Brain microvascular endothelial cell (primary cell): ENCODE measurements around the gene ARMCX6.

Experiments used
- DNase-seq: peaks from one replicate; pipeline ENCODE4 v3.0.0-alpha.2; 2020
- H3K27ac ChIP-seq: fragments of 250-450 bp; sonication (Bioruptor Pico); 2 replicates; pipeline ENCODE4 v1.5.1; 2020; ENCODE audit warnings: mild to moderate bottlenecking, moderate library complexity
- H3K27me3 ChIP-seq: fragments of 250-450 bp; sonication (Bioruptor Pico); replicated peaks from 2 replicates; pipeline ENCODE4 v1.5.1; 2020; ENCODE audit warnings: mild to moderate bottlenecking
- H3K36me3 ChIP-seq: fragments of 250-450 bp; sonication (Bioruptor Pico); replicated peaks from 2 replicates; pipeline ENCODE4 v1.5.1; 2020; ENCODE audit warnings: mild to moderate bottlenecking
- H3K4me3 ChIP-seq: 2 replicates; pipeline ENCODE4 v1.5.1; 2011; ENCODE audit warnings: low read depth, mild to moderate bottlenecking, control low read depth, low read length, moderate library complexity
- CTCF ChIP-seq: IDR thresholded peaks from 2 replicates; pipeline ENCODE4 v1.5.1; 2011; ENCODE audit warnings: low read depth, mild to moderate bottlenecking, moderate library complexity, low read length, control low read depth, inconsistent platforms; ENCODE audit errors: missing control alignments
- in situ Hi-C: cut with HindIII; loops from 2 replicates; pipeline ENCODE4 v1.10.0; 2017; ENCODE audit warnings: low sequenced_read_pairs, low pct_ligation_motif_present

The ARMCX6 gene

GRCh38 chrX:101617211-101618191 lies at the start of gene ARMCX6:
Gene ARMCX6, minus strand, starts transcription at chrX:101618000. Its CDS starts 1,380 bp downstream, at chrX:101616620.
- peak; percentile 60 for DNase-seq
- Histone ChIP-seq H3K36me3 (no peaks in the 10 kb centered on the region), H3K4me3 (peak within 1 kb of the TSS; percentile 75), H3K27ac (peak within 1 kb of the TSS; percentile 0), H3K27me3 (no peaks in the 10 kb centered on the region)
- in situ Hi-C loops: no loop called here
- TF ChIP-seq CTCF: peak; percentile 56

GRCh38 chrX:101659601-101660063 lies 41.8 kb upstream of the ARMCX6 start, which contains the start of gene ARMCX2:
Gene ARMCX2, minus strand, starts transcription at chrX:101659850. Its CDS starts 2,262 bp downstream, at chrX:101657588.
- no peak for TF ChIP-seq CTCF
- H3K27ac ChIP-seq: no peak within 1 kb of the TSS
- peak within 1 kb of the TSS; percentile 75 for H3K4me3 ChIP-seq
- in situ Hi-C loops: no loop called here
- peak; percentile 49 for DNase-seq
- H3K27me3 ChIP-seq: no peaks in the 10 kb centered on the region
- peaks cover 4% of the 10 kb centered on the region for H3K36me3 ChIP-seq

GRCh38 chrX:101658661-101659491 lies 41.1 kb upstream of the ARMCX6 start:
- no peaks in the 10 kb centered on the region for H3K27me3 ChIP-seq
- peaks cover 4% of the 10 kb centered on the region for H3K36me3 ChIP-seq
- TF ChIP-seq CTCF: no peak
- DNase-seq: peak; percentile 47
- H3K27ac ChIP-seq: no peak overlapping the region
- in situ Hi-C loops: no loop called here
- H3K4me3 ChIP-seq: peak overlapping the region; percentile 75

GRCh38 chrX:101657495-101657894 lies 39.7 kb upstream of the ARMCX6 start:
- Histone ChIP-seq H3K27me3 (no peaks in the 10 kb centered on the region), H3K27ac (no peak overlapping the region), H3K36me3 (peaks cover 4% of the 10 kb centered on the region), H3K4me3 (no peak overlapping the region)
- in situ Hi-C loops: no loop called here
- no peak for DNase-seq
- no peak for TF ChIP-seq CTCF

- no peak for TF ChIP-seq CTCF
- Histone ChIP-seq H3K4me3 (no peak overlapping the region), H3K27ac (no peak overlapping the region), H3K27me3 (no peaks in the 10 kb centered on the region), H3K36me3 (peaks cover 4% of the 10 kb centered on the region)
- no peak for DNase-seq
- in situ Hi-C loops: no loop called here
Measured at GRCh38 chrX:101656817-101657216, 39.0 kb upstream of the ARMCX6 start.
